GM19468 (cell line): Measurements from ENCODE around the gene TRNT1.

Source experiments
- ATAC-seq: cut with Tn5 transposase; IDR thresholded peaks from one replicate; pipeline ENCODE4 v1.9.1; 2021; ENCODE audit warnings: mild to moderate bottlenecking, moderate library complexity, moderate number of reproducible peaks; ENCODE audit not compliant: unreplicated experiment; ENCODE audit errors: extremely low read depth

The TRNT1 gene

GRCh38 chr3:3172627-3173026 is 45.9 kb downstream of the TRNT1 start:
- ATAC-seq = no peak

GRCh38 chr3:3177861-3178497 is 51.2 kb downstream of the TRNT1 start:
- no peak for ATAC-seq

- ATAC-seq = no peak
Measured at GRCh38 chr3:3178498-3179328, 52.0 kb downstream of the TRNT1 start.

- ATAC-seq = peak; percentile 100
Measured at GRCh38 chr3:3179407-3180094, 52.8 kb downstream of the TRNT1 start, which contains the start of gene CRBN. Gene CRBN (minus strand): TSS chr3:3179691. CDS start chr3:3179687, 4 bp downstream.

- no peak for ATAC-seq
Measured at GRCh38 chr3:3180456-3180855, 53.7 kb downstream of the TRNT1 start.

- no peak for ATAC-seq
Measured at GRCh38 chr3:3184876-3185275, 58.1 kb downstream of the TRNT1 start.

- ATAC-seq = no peak
Measured at GRCh38 chr3:3189102-3189727, 62.5 kb downstream of the TRNT1 start.

- ATAC-seq = no peak
Measured at GRCh38 chr3:3189961-3190360, 63.2 kb downstream of the TRNT1 start.

- no peak for ATAC-seq
Measured at GRCh38 chr3:3191675-3192285, 65.0 kb downstream of the TRNT1 start.

GRCh38 chr3:3192286-3192675 is 65.5 kb downstream of the TRNT1 start:
- ATAC-seq = no peak

- no peak for ATAC-seq
Measured at GRCh38 chr3:3194861-3195260, 68.1 kb downstream of the TRNT1 start.

- ATAC-seq = no peak
Measured at GRCh38 chr3:3196148-3196861, 69.6 kb downstream of the TRNT1 start.
